Keratinocyte (primary cell): ENCODE results near the gene LRRC42. TPM values are rescaled to one million over a fixed set of nuclear protein-coding genes. Genes with fewer than 3 reads are reported as not detected.

Experiments used
- DNase-seq: peaks from one replicate; pipeline ENCODE4 v3.0.0-alpha.2; 2011; ENCODE audit warnings: low read depth, missing footprints, low spot score
- FAIRE-seq: peaks from 2 replicates; lab custom pipeline; 2011; peaks lifted over from hg19 to GRCh38; lab: Jason Lieb, UNC
- H2AFZ ChIP-seq: 2 replicates; pipeline ENCODE4 v1.6.0; 2012; ENCODE audit warnings: low read length, control low read depth, inconsistent platforms; ENCODE audit not compliant: control insufficient read depth
- H3K27ac ChIP-seq: 2 replicates; pipeline ENCODE4 v1.5.1; 2011; ENCODE audit warnings: low read length; ENCODE audit not compliant: control insufficient read depth, insufficient read depth
- H3K27me3 ChIP-seq: 3 replicates; pipeline ENCODE4 v1.6.0; 2011; ENCODE audit warnings: low read length; ENCODE audit not compliant: control insufficient read depth, insufficient read depth; ENCODE audit errors: extremely low read depth
- H3K36me3 ChIP-seq, 2 experiments: 2 replicates in 1 of 2; 3 replicates in 1 of 2; pipeline ENCODE4 v1.5.1; 2011; ENCODE audit warnings: low read length in 2 of 2, mild to moderate bottlenecking in 1 of 2; ENCODE audit not compliant: control insufficient read depth in 2 of 2, insufficient read depth in 2 of 2; ENCODE audit errors: extremely low read depth in 1 of 2
- H3K4me1 ChIP-seq: 3 replicates; pipeline ENCODE4 v1.5.1; 2011; ENCODE audit warnings: low read length; ENCODE audit not compliant: control insufficient read depth, insufficient read depth; ENCODE audit errors: extremely low read depth
- H3K4me2 ChIP-seq: 3 replicates; pipeline ENCODE4 v1.6.0; 2011; ENCODE audit warnings: low read depth, low read length; ENCODE audit not compliant: control insufficient read depth, insufficient read depth; ENCODE audit errors: extremely low read depth
- H3K4me3 ChIP-seq, 3 experiments: fragments of 200-600 bp in 1 of 3; sonication (generic) in 1 of 3; 2 replicates in 2 of 3; 3 replicates in 1 of 3; pipeline ENCODE4 v1.5.1; 2011 to 2016; ENCODE audit warnings: low read length in 3 of 3, mild to moderate bottlenecking in 3 of 3, control low read depth in 2 of 3, inconsistent platforms in 1 of 3, low read depth in 1 of 3, mixed read lengths in 1 of 3, mixed run types in 1 of 3, moderate library complexity in 1 of 3; ENCODE audit not compliant: control insufficient read depth in 2 of 3, insufficient read depth in 2 of 3; ENCODE audit errors: extremely low read depth in 1 of 3
- H3K79me2 ChIP-seq: 2 replicates; pipeline ENCODE4 v1.6.0; 2012; ENCODE audit warnings: low read length; ENCODE audit not compliant: control insufficient read depth, insufficient read depth
- H3K9ac ChIP-seq: 3 replicates; pipeline ENCODE4 v1.6.0; 2011; ENCODE audit warnings: low read length; ENCODE audit not compliant: control insufficient read depth, insufficient read depth; ENCODE audit errors: extremely low read depth
- H3K9me1 ChIP-seq: 3 replicates; pipeline ENCODE4 v1.6.0; 2011; ENCODE audit warnings: low read length; ENCODE audit not compliant: control insufficient read depth, insufficient read depth; ENCODE audit errors: extremely low read depth
- H3K9me3 ChIP-seq: 2 replicates; pipeline ENCODE4 v1.5.1; 2012; ENCODE audit warnings: low read depth, low read length; ENCODE audit not compliant: control insufficient read depth
- H4K20me1 ChIP-seq: 3 replicates; pipeline ENCODE4 v1.6.0; 2011; ENCODE audit warnings: low read length; ENCODE audit not compliant: control insufficient read depth, insufficient read depth; ENCODE audit errors: extremely low read depth
- CTCF ChIP-seq, 3 experiments: IDR thresholded peaks in 1 of 3; conservative IDR thresholded peaks in 1 of 3; optimal IDR thresholded peaks in 1 of 3; 2 replicates in 2 of 3; 3 replicates in 1 of 3; pipeline versions ENCODE3 to v1.5.1; 2011; ENCODE audit warnings: low read length in 3 of 3, mild to moderate bottlenecking in 3 of 3, moderate library complexity in 2 of 3, control low read depth in 1 of 3, inconsistent platforms in 1 of 3; ENCODE audit not compliant: insufficient read depth in 2 of 3; ENCODE audit errors: extremely low read depth in 1 of 3
- EZH2 ChIP-seq: IDR thresholded peaks from one replicate; pipeline ENCODE4 v1.6.1; 2012; ENCODE audit warnings: inconsistent platforms, mild to moderate bottlenecking, low read length, moderate library complexity
- dilution Hi-C: fragments of 300-500 bp; cut with MboI; formaldehyde crosslinking; loops from one replicate; pipeline ENCODE4 v1.7.0; 2020; ENCODE audit warnings: low sequenced_read_pairs; ENCODE audit not compliant: extremely low pct_ligation_motif_present
- polyA plus RNA-seq, 5 experiments: library from polyadenylated mRNA; depleted of rRNA in 3 of 5; stranded (reverse) in 3 of 5; stranded (forward) in 1 of 5; unstranded in 1 of 5; fragments of >200 nt; gene quantifications; 1 replicate in 1 of 5; 2 replicates in 3 of 5; 3 replicates in 1 of 5; pipeline versions ENCODE4 v1.2.1 to v1.2.3, GENCODE V29; 2011 to 2012; ENCODE audit warnings: missing spikeins in 2 of 5, low read depth in 1 of 5, low replicate concordance in 1 of 5

LRRC42 gene
- polyA plus RNA-seq, 1 donor (not counting 4 experiments of a cell fraction or from before 2014, with no cell fraction given), result 61.8 TPM

DNA sequence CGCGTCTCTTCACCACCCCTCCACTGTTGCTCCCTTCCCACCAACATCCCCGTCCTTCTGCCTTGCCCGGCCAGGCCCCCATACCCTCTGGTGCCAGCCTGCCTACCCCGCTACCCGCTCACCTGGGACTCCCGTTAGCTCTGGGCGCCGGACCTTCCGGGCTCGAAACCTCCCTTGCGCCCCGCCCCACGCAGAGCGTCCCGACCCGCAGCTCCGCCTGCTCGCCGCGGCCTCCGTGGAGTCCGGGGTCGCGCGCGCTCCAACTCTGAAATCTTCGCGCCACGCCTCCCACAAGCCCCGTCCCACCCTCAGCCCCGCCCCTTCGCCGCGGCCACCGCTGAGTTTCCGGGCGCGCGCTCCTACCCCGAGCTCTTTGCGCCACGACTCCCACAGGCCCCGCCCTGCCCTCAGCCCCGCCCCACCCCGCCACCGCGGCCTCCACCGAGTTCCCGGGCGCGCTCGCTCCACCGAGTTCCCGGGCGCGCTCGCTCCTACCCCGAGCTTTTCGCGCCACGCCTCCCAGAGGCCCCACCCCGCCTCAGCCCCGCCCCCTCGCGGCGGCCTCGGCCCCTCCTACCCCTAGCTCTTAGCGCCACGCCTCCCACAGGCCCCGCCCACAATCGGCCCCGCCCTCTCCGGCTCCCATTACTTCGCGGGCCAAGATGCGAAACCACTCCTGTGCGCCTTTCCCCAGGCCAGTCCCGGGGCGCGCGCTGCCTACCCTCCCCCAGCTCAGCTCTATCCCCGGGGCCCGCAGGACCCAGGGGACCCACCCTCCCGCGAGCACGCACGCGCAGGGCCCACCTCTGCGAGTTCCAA, 508 bp upstream of the LRRC42 start, which contains the start of gene IFT25:
Gene IFT25 (minus strand): TSS at position 267 of the 819 bp plus-strand sequence. CDS start 5,617 bp downstream, outside the sequence.
- Histone ChIP-seq H3K9me1 (no peaks in the 10 kb centered on the region), H4K20me1 (no peaks in the 10 kb centered on the region), H3K27me3 (no peaks in the 10 kb centered on the region), H3K36me3 (peaks cover 3 to 16% of the 10 kb centered on the region in 2 experiments), H3K79me2 (peaks cover 56% of the 10 kb centered on the region), H2AFZ (peak within 1 kb of the TSS; percentile 93), H3K4me2 (peak within 1 kb of the TSS; percentile 98), H3K9ac (peak within 1 kb of the TSS; percentile 85), H3K27ac (peak within 1 kb of the TSS; percentile 73), H3K9me3 (no peaks in the 10 kb centered on the region), H3K4me3 (peak within 1 kb of the TSS; percentile 79 to 90 (median 84)), H3K4me1 (peaks cover 29% of the 10 kb centered on the region)
- DNase-seq (peak; percentile 54), FAIRE-seq (no peak)
- TF ChIP-seq CTCF (optimal IDR thresholded peaks at IDR 0.05 in 1 of 3, IDR thresholded peaks at IDR 0.05 in 1 of 3, conservative IDR thresholded peaks at IDR 0.05 in 1 of 3; ENCODE audit: extremely low read depth in 1 of 3, insufficient read depth in 2 of 3, low read length in 3 of 3) (no peak), EZH2 (no peak)
- dilution Hi-C loops, result no loop called here

GRCh38 chr1:53947172-53947907, 1.2 kb downstream of the LRRC42 start:
- Histone ChIP-seq H3K4me2 (peak overlapping the region; percentile 94), H3K27me3 (no peaks in the 10 kb centered on the region), H4K20me1 (no peaks in the 10 kb centered on the region), H3K9ac (peak overlapping the region; percentile 80), H3K9me1 (no peaks in the 10 kb centered on the region), H3K4me1 (peaks cover 28% of the 10 kb centered on the region), H3K79me2 (peaks cover 66% of the 10 kb centered on the region), H3K27ac (peak overlapping the region; percentile 56), H3K9me3 (no peaks in the 10 kb centered on the region), H3K4me3 (peak overlapping the region; percentile 71 to 90 (median 79)), H2AFZ (peak overlapping the region; percentile 12), H3K36me3 (peaks cover 9 to 26% of the 10 kb centered on the region in 2 experiments)
- dilution Hi-C loops, result no loop called here
- FAIRE-seq (no peak), DNase-seq (no peak)
- no peak for TF ChIP-seq EZH2
- TF ChIP-seq CTCF (optimal IDR thresholded peaks at IDR 0.05 in 1 of 3, IDR thresholded peaks at IDR 0.05 in 1 of 3, conservative IDR thresholded peaks at IDR 0.05 in 1 of 3; ENCODE audit: extremely low read depth in 1 of 3, insufficient read depth in 2 of 3, low read length in 3 of 3), result no peak
